GM12878 (cell line): ENCODE measurements around the gene SEL1L3. TPM values are rescaled to one million over a fixed set of nuclear protein-coding genes. Genes with fewer than 3 reads are reported as not detected.
A peak's percentile ranks its signal among the peaks of the same experiment; 100 is the strongest.

ENCODE experiments used
- ATAC-seq: fragments of 200-7000 bp; cut with Tn5 transposase; 3 replicates; pipeline ENCODE4 v1.9.1; 2020; ENCODE audit warnings: mild to moderate bottlenecking, moderate library complexity
- BruUV-seq: library from RNA; stranded (reverse); fragments of 400-500 nt; replicated peaks from 2 replicates; lab custom pipeline; 2021; lab: Mats Ljungman, UMichigan
- CTCF ChIA-PET: fragments of 300-600 bp; sonication (Branson Sonifier 250); formaldehyde crosslinking; extraction: SDS; loops from one replicate; lab custom pipeline; 2021; ENCODE audit warnings: inconsistent platforms; lab: Yijun Ruan, JAX
- POLR2A ChIA-PET: fragments of 350-600 bp; formaldehyde crosslinking; extraction: SDS; loops from one replicate; lab custom pipeline; 2021; ENCODE audit warnings: inconsistent platforms; lab: Charles Lee
- RAD21 ChIA-PET: fragments of 300-600 bp; sonication (Branson Sonifier 250); formaldehyde crosslinking; loops from one replicate; lab custom pipeline; 2023; ENCODE audit warnings: antibody characterized with exemption; ENCODE audit not compliant: unreplicated experiment; lab: Charles Lee
- SMC1A ChIA-PET: fragments of 300-600 bp; sonication (Branson Sonifier 250); formaldehyde crosslinking; loops from one replicate; lab custom pipeline; 2023; ENCODE audit not compliant: unreplicated experiment, uncharacterized antibody; lab: Charles Lee
- DNase-seq: peaks from one replicate; pipeline ENCODE4 v3.0.0-alpha.2; 2011; ENCODE audit warnings: low read depth, low spot score
- FAIRE-seq: peaks from 3 replicates; lab custom pipeline; 2011; peaks lifted over from hg19 to GRCh38; lab: Jason Lieb, UNC
- H2AFZ ChIP-seq: 2 replicates; pipeline ENCODE4 v1.6.0; 2011; ENCODE audit warnings: low read depth, low read length, control low read depth; ENCODE audit not compliant: control insufficient read depth
- H3K27ac ChIP-seq: 2 replicates; pipeline ENCODE4 v1.5.1; 2011; ENCODE audit warnings: control low read depth; ENCODE audit not compliant: control insufficient read depth, insufficient read depth
- H3K27me3 ChIP-seq, 2 experiments: replicated peaks in 1 of 2; 2 replicates each; pipeline versions ENCODE4 v1.6.0 to v1.6.1; 2011; ENCODE audit warnings: low read length in 1 of 2; ENCODE audit not compliant: control insufficient read depth in 2 of 2, insufficient read depth in 2 of 2
- H3K36me3 ChIP-seq, 2 experiments: 2 replicates each; pipeline ENCODE4 v1.5.1; 2011; ENCODE audit warnings: low read length in 1 of 2; ENCODE audit not compliant: control insufficient read depth in 2 of 2, insufficient read depth in 2 of 2
- H3K4me1 ChIP-seq: 2 replicates; pipeline ENCODE4 v1.6.1; 2011; ENCODE audit warnings: mild to moderate bottlenecking, low read length, moderate library complexity, mixed read lengths; ENCODE audit not compliant: control insufficient read depth, insufficient read depth
- H3K4me2 ChIP-seq: 2 replicates; pipeline ENCODE4 v1.6.0; 2011; ENCODE audit warnings: control low read depth; ENCODE audit not compliant: control insufficient read depth, insufficient read depth
- H3K4me3 ChIP-seq: fragments of 200-600 bp; sonication (generic); 2 replicates; pipeline ENCODE4 v1.5.1; 2016
- H3K79me2 ChIP-seq: 2 replicates; pipeline ENCODE4 v1.6.0; 2011; ENCODE audit warnings: low read length; ENCODE audit not compliant: control insufficient read depth, insufficient read depth
- H3K9ac ChIP-seq: 2 replicates; pipeline ENCODE4 v1.8.0; 2011; ENCODE audit warnings: low read length, control low read depth, mixed read lengths; ENCODE audit not compliant: control insufficient read depth, insufficient read depth
- H3K9me3 ChIP-seq: replicated peaks from 3 replicates; pipeline ENCODE4 v1.5.1; 2011; ENCODE audit warnings: mild to moderate bottlenecking, low read length; ENCODE audit not compliant: control insufficient read depth, insufficient read depth
- H4K20me1 ChIP-seq: 2 replicates; pipeline ENCODE4 v1.6.0; 2011; ENCODE audit not compliant: control insufficient read depth, insufficient read depth
- BRCA1 ChIP-seq: IDR thresholded peaks from 2 replicates; pipeline ENCODE4 v1.6.1; 2011; ENCODE audit warnings: low read depth, low read length, improper control_type of control experiment
- CHD1 ChIP-seq: IDR thresholded peaks from 2 replicates; pipeline ENCODE4 v1.6.1; 2012; ENCODE audit warnings: low read depth, low read length, improper control_type of control experiment
- HDGF ChIP-seq: fragments of 450-650 bp; IDR thresholded peaks from 2 replicates; pipeline ENCODE4 v1.6.1; 2016; ENCODE audit warnings: antibody characterized with exemption
- IKZF2 ChIP-seq, 2 experiments: fragments of 450-650 bp; IDR thresholded peaks; 2 replicates each; pipeline ENCODE4 v1.6.1; 2017; ENCODE audit warnings: mild to moderate bottlenecking in 2 of 2, moderate library complexity in 2 of 2
- NFYB ChIP-seq: IDR thresholded peaks from 2 replicates; pipeline ENCODE4 v1.6.1; 2011; ENCODE audit warnings: low read depth, mild to moderate bottlenecking, low read length, improper control_type of control experiment, moderate library complexity; ENCODE audit not compliant: insufficient read depth
- SMC3 ChIP-seq: IDR thresholded peaks from 2 replicates; pipeline ENCODE4 v1.6.1; 2011; ENCODE audit warnings: low read length, improper control_type of control experiment, borderline replicate concordance
- STAT1 ChIP-seq: fragments of 450-650 bp; conservative IDR thresholded peaks from 2 replicates; pipeline ENCODE4 v1.6.1; 2014; ENCODE audit warnings: antibody characterized with exemption, mild to moderate bottlenecking
- TBL1XR1 ChIP-seq: IDR thresholded peaks from 2 replicates; pipeline ENCODE4 v1.6.1; 2012; ENCODE audit warnings: low read depth, low read length, improper control_type of control experiment
- ZNF207 ChIP-seq: fragments of 450-650 bp; IDR thresholded peaks from 2 replicates; pipeline ENCODE4 v1.6.1; 2014; ENCODE audit warnings: antibody characterized with exemption, mild to moderate bottlenecking, borderline replicate concordance
- ZNF384 ChIP-seq: IDR thresholded peaks from 2 replicates; pipeline ENCODE4 v1.6.1; 2012; ENCODE audit warnings: low read depth, mild to moderate bottlenecking, low read length, improper control_type of control experiment, borderline replicate concordance
- WGBS: methylation state at CpG from one replicate; pipeline ENCODE4 v1.1.6; 2016; ENCODE audit warnings: low lambda C conversion rate; ENCODE audit not compliant: insufficient replicate concordance, insufficient coverage; ENCODE audit errors: missing lambda C conversion rate; 5-methylcytosine and 5-hydroxymethylcytosine counted together
- in situ Hi-C: fragments of 300-500 bp; cut with MboI; formaldehyde crosslinking; loops from 9 replicates; pipeline ENCODE4 v1.14.3; 2018; ENCODE audit warnings: mixed read lengths
- intact Hi-C: fragments of 100-400 bp; cut with micrococcal nuclease; formaldehyde crosslinking; loops from one replicate; pipeline ENCODE4 v1.14.2; 2022; ENCODE audit not compliant: unreplicated experiment
- polyA plus RNA-seq, 11 experiments: library from polyadenylated mRNA; depleted of rRNA in 4 of 11; unstranded in 6 of 11; stranded (reverse) in 5 of 11; fragments of >200 nt; fragmentation: Nextera tagmentation in 4 of 11; fragmentation: Illumina TruSeq in 1 of 11; extraction: Ambion mirVana in 4 of 11; extraction: Trizol in 1 of 11; gene quantifications; 1 replicate in 1 of 11; 2 replicates in 10 of 11; pipeline versions ENCODE4 v1.2.1 to v1.2.3, GENCODE V29; 2011 to 2016; ENCODE audit warnings: inconsistent platforms in 2 of 11, missing spikeins in 2 of 11, low read depth in 1 of 11
- total RNA-seq, 4 experiments: library from RNA; depleted of rRNA in 3 of 4; stranded (reverse); fragments of >200 nt in 3 of 4; fragmentation: Illumina TruSeq in 1 of 4; extraction: Trizol in 1 of 4; gene quantifications; 2 replicates each; pipeline versions ENCODE4 v1.2.1 to v1.2.3, GENCODE V29; 2013 to 2021
- TF ChIP-seq, protein P1 (sequence below): IDR thresholded peaks from 2 replicates; pipeline ENCODE4 v1.6.1; 2011; ENCODE audit warnings: borderline replicate concordance, low read depth, mild to moderate bottlenecking, moderate library complexity, low read length; ENCODE audit not compliant: insufficient read depth, poor library complexity, severe bottlenecking
- TF ChIP-seq, protein P2 (sequence below): fragments of 150-350 bp; IDR thresholded peaks from 2 replicates; pipeline ENCODE4 v1.6.1; 2014; ENCODE audit warnings: mild to moderate bottlenecking, low read depth, low read length
- TF ChIP-seq, protein P3 (sequence below), 3 experiments: IDR thresholded peaks in 2 of 3; conservative IDR thresholded peaks in 1 of 3; 2 replicates each; pipeline ENCODE4 v1.5.1; 2011; ENCODE audit warnings: low read depth in 3 of 3, low read length in 3 of 3, mild to moderate bottlenecking in 3 of 3, control low read depth in 2 of 3, moderate library complexity in 2 of 3, inconsistent platforms in 1 of 3, mixed read lengths in 1 of 3; ENCODE audit not compliant: control insufficient read depth in 2 of 3, insufficient read depth in 1 of 3; ENCODE audit errors: extremely low read depth in 1 of 3
- TF ChIP-seq, protein P4 (sequence below): fragments of 450-650 bp; formaldehyde crosslinking; IDR thresholded peaks from 2 replicates; pipeline ENCODE4 v1.4.0; 2022; ENCODE audit warnings: mild to moderate bottlenecking, moderate library complexity

Gene SEL1L3
- total and polyA plus RNA-seq, 10 of the 15 experiments (the other 5 are each of a cell fraction or from before 2014, with no cell fraction given) = 20.4 to 82.2 (median 47.3) TPM

DNA sequence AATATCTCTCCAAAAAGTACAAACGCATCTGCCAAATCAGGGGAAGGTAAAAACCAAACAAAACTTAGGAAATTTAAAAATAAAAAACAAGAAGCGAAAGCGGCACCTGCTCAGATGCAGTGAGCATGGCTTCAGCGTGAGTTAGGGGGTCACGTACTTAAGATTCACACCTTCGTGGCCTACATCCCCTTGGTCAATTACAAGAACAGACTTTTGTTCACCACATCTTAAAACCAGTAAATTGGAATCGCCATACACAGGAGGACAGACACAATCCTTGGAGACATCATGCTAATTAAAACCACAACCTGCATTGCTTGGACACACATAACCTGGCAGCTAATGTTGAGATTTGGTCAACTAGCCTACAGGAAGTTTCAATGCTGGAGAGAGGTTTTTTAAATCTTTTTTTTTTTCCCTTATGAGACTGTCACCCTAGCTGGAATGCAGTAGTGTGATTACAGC is 12.5 kb upstream of the SEL1L3 start:
- Histone ChIP-seq H4K20me1 (no peaks in the 10 kb centered on the region), H3K4me2 (peak overlapping the region; percentile 47), H3K79me2 (no peaks in the 10 kb centered on the region), H3K9me3 (peaks cover 4% of the 10 kb centered on the region; the same call in 2 of the 3 replicates), H3K4me3 (0 out of 2 replicates have a peak overlapping the region, but pooled peaks have one; percentile 8), H3K36me3 (no peaks in the 10 kb centered on the region), H3K9ac (peak overlapping the region; percentile 48; the same call in 1 of the 2 replicates), H3K27ac (peak overlapping the region; percentile 89), H3K27me3 (no peaks in the 10 kb centered on the region; a peak in 1 of 4 replicates), H2AFZ (peak overlapping the region; percentile 46), H3K4me1 (peaks cover 93% of the 10 kb centered on the region)
- intact Hi-C loops = no loop called here
- peak; percentile 79 for ATAC-seq
- WGBS = 17% methylated on average over 7 of the region's 7 CpGs
- peak; percentile 84 for FAIRE-seq
- in situ Hi-C loops = no loop called here
- ChIA-PET RAD21 (interaction anchor here (2.2 to 2.7 kb wide), 2 partner anchors 16 to 20 kb away, joined by 8 read pairs; no protein-coding TSS in a partner anchor), SMC1A (interaction anchor here (0.7 to 6.3 kb wide), 4 partner anchors 10 to 37 kb away, joined by 5 to 35 read pairs (median 12); no protein-coding TSS in a partner anchor), POLR2A (interaction anchor here (1.0 to 1.4 kb wide), 3 partner anchors 9 to 37 kb away, joined by 3 to 8 read pairs (median 3); no protein-coding TSS in a partner anchor), CTCF (interaction anchor here (1.6 to 2.9 kb wide), 2 partner anchors 21 to 42 kb away, joined by 3 to 10 read pairs; no protein-coding TSS in a partner anchor)
- peak; percentile 59 for DNase-seq
- BruUV-seq = no TSS peak
- TF ChIP-seq ZNF384 (peak; percentile 29; the same call in 1 of the 2 replicates), BRCA1 (no peak), HDGF (no peak), TBL1XR1 (no peak), NFYB (no peak), ZNF207 (no peak; the same call in 1 of the 2 replicates), CHD1 (no peak), SMC3 (no peak), IKZF2 (IDR thresholded peaks at IDR 0.05) (peak; percentile 95 to 96), STAT1 (no peak)
- TF ChIP-seq, protein P1, sequence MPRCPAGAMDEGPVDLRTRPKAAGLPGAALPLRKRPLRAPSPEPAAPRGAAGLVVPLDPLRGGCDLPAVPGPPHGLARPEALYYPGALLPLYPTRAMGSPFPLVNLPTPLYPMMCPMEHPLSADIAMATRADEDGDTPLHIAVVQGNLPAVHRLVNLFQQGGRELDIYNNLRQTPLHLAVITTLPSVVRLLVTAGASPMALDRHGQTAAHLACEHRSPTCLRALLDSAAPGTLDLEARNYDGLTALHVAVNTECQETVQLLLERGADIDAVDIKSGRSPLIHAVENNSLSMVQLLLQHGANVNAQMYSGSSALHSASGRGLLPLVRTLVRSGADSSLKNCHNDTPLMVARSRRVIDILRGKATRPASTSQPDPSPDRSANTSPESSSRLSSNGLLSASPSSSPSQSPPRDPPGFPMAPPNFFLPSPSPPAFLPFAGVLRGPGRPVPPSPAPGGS = no peak
- TF ChIP-seq, protein P2, sequence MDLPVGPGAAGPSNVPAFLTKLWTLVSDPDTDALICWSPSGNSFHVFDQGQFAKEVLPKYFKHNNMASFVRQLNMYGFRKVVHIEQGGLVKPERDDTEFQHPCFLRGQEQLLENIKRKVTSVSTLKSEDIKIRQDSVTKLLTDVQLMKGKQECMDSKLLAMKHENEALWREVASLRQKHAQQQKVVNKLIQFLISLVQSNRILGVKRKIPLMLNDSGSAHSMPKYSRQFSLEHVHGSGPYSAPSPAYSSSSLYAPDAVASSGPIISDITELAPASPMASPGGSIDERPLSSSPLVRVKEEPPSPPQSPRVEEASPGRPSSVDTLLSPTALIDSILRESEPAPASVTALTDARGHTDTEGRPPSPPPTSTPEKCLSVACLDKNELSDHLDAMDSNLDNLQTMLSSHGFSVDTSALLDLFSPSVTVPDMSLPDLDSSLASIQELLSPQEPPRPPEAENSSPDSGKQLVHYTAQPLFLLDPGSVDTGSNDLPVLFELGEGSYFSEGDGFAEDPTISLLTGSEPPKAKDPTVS = no peak
- TF ChIP-seq, protein P3, sequence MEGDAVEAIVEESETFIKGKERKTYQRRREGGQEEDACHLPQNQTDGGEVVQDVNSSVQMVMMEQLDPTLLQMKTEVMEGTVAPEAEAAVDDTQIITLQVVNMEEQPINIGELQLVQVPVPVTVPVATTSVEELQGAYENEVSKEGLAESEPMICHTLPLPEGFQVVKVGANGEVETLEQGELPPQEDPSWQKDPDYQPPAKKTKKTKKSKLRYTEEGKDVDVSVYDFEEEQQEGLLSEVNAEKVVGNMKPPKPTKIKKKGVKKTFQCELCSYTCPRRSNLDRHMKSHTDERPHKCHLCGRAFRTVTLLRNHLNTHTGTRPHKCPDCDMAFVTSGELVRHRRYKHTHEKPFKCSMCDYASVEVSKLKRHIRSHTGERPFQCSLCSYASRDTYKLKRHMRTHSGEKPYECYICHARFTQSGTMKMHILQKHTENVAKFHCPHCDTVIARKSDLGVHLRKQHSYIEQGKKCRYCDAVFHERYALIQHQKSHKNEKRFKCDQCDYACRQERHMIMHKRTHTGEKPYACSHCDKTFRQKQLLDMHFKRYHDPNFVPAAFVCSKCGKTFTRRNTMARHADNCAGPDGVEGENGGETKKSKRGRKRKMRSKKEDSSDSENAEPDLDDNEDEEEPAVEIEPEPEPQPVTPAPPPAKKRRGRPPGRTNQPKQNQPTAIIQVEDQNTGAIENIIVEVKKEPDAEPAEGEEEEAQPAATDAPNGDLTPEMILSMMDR (IDR thresholded peaks at IDR 0.05 in 2 of 3, conservative IDR thresholded peaks at IDR 0.05 in 1 of 3; ENCODE audit: control insufficient read depth in 2 of 3, extremely low read depth in 1 of 3, insufficient read depth in 1 of 3, low read depth in 3 of 3, low read length in 3 of 3) = no peak
- TF ChIP-seq, protein P4, sequence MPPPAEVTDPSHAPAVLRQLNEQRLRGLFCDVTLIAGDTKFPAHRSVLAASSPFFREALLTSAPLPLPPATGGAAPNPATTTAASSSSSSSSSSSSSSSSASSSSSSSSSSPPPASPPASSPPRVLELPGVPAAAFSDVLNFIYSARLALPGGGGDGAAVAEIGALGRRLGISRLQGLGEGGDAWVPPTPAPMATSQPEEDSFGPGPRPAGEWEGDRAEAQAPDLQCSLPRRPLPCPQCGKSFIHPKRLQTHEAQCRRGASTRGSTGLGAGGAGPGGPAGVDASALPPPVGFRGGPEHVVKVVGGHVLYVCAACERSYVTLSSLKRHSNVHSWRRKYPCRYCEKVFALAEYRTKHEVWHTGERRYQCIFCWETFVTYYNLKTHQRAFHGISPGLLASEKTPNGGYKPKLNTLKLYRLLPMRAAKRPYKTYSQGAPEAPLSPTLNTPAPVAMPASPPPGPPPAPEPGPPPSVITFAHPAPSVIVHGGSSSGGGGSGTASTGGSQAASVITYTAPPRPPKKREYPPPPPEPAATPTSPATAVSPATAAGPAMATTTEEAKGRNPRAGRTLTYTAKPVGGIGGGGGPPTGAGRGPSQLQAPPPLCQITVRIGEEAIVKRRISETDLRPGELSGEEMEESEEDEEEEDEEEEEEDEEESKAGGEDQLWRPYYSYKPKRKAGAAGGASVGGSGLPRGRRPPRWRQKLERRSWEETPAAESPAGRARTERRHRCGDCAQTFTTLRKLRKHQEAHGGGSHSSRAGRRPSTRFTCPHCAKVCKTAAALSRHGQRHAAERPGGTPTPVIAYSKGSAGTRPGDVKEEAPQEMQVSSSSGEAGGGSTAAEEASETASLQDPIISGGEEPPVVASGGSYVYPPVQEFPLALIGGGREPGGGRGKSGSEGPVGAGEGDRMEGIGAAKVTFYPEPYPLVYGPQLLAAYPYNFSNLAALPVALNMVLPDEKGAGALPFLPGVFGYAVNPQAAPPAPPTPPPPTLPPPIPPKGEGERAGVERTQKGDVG (CRISPR knock-in tag) = no peak
